EL (cell line): ENCODE data around the gene UACA.
A peak's percentile ranks its signal among the peaks of the same experiment; 100 is the strongest.

ENCODE experiments used
- DNase-seq: peaks from one replicate; pipeline ENCODE4 v3.0.0-alpha.2; 2016

The UACA gene

GRCh38 chr15:70652341-70652740, 111.0 kb downstream of the UACA start:
- DNase-seq: no peak

GRCh38 chr15:70651303-70651845, 112.0 kb downstream of the UACA start:
- DNase-seq: no peak

- DNase-seq: no peak
Observed at GRCh38 chr15:70650567-70651302, 112.6 kb downstream of the UACA start.

GRCh38 chr15:70647396-70647795, 116.0 kb downstream of the UACA start:
- no peak for DNase-seq

- no peak for DNase-seq
Observed at GRCh38 chr15:70646169-70646568, 117.2 kb downstream of the UACA start.

GRCh38 chr15:70643783-70644125, 119.6 kb downstream of the UACA start:
- peak; percentile 70 for DNase-seq

- no peak for DNase-seq
Observed at GRCh38 chr15:70643106-70643782, 120.1 kb downstream of the UACA start.

GRCh38 chr15:70636540-70637165, 126.7 kb downstream of the UACA start:
- DNase-seq: no peak

GRCh38 chr15:70635895-70636294, 127.5 kb downstream of the UACA start:
- DNase-seq: no peak

GRCh38 chr15:70633991-70634390, 129.4 kb downstream of the UACA start:
- DNase-seq: no peak

- no peak for DNase-seq
Observed at GRCh38 chr15:70633103-70633831, 130.1 kb downstream of the UACA start.

- no peak for DNase-seq
Observed at GRCh38 chr15:70632491-70633102, 130.8 kb downstream of the UACA start.

GRCh38 chr15:70632079-70632478, 131.3 kb downstream of the UACA start:
- no peak for DNase-seq

- DNase-seq: no peak
Observed at GRCh38 chr15:70629735-70630273, 133.6 kb downstream of the UACA start.

GRCh38 chr15:70628549-70628896, 134.8 kb downstream of the UACA start:
- DNase-seq: no peak

GRCh38 chr15:70627734-70628548, 135.4 kb downstream of the UACA start:
- DNase-seq: no peak

GRCh38 chr15:70627322-70627721, 136.0 kb downstream of the UACA start:
- DNase-seq: no peak

- no peak for DNase-seq
Observed at GRCh38 chr15:70625438-70625837, 137.9 kb downstream of the UACA start.

- no peak for DNase-seq
Observed at GRCh38 chr15:70625011-70625410, 138.3 kb downstream of the UACA start.

- DNase-seq: no peak
Observed at GRCh38 chr15:70618929-70619328, 144.4 kb downstream of the UACA start.

- no peak for DNase-seq
Observed at GRCh38 chr15:70617911-70618287, 145.5 kb downstream of the UACA start.
